Measurements from ENCODE around the gene GSTM3. TPM values are rescaled to one million over a fixed set of nuclear protein-coding genes. Genes with fewer than 3 reads are reported as not detected.

GSTM3 gene
- total RNA-seq, 1 experiment from 2014 or later, result 2.2 TPM

GRCh38 chr1:109761227-109762038 is 20.6 kb upstream of the GSTM3 start:
- ChIA-PET POLR2A (no interaction called here), CTCF (interaction anchor here (1.3 kb wide), 1 partner anchor 12 kb away, joined by 3 read pairs; no protein-coding TSS in a partner anchor)
- H3K9me3 Mint-ChIP-seq, result no peaks in the 10 kb centered on the region
- ATAC-seq (no peak), DNase-seq (ENCODE audit: low spot score) (no peak)
- no peaks in the 10 kb centered on the region; the same call in 1 of the 2 replicates for H3K27me3 Mint-ChIP-seq (ENCODE audit: low read depth)
- no peak overlapping the region for H3K27ac Mint-ChIP-seq
- peaks cover 6% of the 10 kb centered on the region; the same call in 1 of the 2 replicates for H3K4me1 Mint-ChIP-seq
- no peaks in the 10 kb centered on the region for H3K36me3 Mint-ChIP-seq
- H3K4me3 Mint-ChIP-seq, result no peak overlapping the region
- TF ChIP-seq CREM (CRISPR knock-in tag; IDR thresholded peaks at IDR 0.05), result no peak
- TF ChIP-seq, protein P1, sequence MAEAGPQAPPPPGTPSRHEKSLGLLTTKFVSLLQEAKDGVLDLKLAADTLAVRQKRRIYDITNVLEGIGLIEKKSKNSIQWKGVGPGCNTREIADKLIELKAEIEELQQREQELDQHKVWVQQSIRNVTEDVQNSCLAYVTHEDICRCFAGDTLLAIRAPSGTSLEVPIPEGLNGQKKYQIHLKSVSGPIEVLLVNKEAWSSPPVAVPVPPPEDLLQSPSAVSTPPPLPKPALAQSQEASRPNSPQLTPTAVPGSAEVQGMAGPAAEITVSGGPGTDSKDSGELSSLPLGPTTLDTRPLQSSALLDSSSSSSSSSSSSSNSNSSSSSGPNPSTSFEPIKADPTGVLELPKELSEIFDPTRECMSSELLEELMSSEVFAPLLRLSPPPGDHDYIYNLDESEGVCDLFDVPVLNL (CRISPR knock-in tag; IDR thresholded peaks at IDR 0.05; ENCODE audit: borderline replicate concordance, low read depth), result no peak
- no peak for TF ChIP-seq ELF4 (CRISPR knock-in tag; IDR thresholded peaks at IDR 0.05; ENCODE audit: low read depth)
- no peak for TF ChIP-seq ZNF671 (CRISPR knock-in tag; IDR thresholded peaks at IDR 0.05)
- TF ChIP-seq IRF1 (CRISPR knock-in tag; IDR thresholded peaks at IDR 0.05), result no peak

- DNase-seq (ENCODE audit: low spot score) (no peak), ATAC-seq (no peak)
- TF ChIP-seq, protein P2, sequence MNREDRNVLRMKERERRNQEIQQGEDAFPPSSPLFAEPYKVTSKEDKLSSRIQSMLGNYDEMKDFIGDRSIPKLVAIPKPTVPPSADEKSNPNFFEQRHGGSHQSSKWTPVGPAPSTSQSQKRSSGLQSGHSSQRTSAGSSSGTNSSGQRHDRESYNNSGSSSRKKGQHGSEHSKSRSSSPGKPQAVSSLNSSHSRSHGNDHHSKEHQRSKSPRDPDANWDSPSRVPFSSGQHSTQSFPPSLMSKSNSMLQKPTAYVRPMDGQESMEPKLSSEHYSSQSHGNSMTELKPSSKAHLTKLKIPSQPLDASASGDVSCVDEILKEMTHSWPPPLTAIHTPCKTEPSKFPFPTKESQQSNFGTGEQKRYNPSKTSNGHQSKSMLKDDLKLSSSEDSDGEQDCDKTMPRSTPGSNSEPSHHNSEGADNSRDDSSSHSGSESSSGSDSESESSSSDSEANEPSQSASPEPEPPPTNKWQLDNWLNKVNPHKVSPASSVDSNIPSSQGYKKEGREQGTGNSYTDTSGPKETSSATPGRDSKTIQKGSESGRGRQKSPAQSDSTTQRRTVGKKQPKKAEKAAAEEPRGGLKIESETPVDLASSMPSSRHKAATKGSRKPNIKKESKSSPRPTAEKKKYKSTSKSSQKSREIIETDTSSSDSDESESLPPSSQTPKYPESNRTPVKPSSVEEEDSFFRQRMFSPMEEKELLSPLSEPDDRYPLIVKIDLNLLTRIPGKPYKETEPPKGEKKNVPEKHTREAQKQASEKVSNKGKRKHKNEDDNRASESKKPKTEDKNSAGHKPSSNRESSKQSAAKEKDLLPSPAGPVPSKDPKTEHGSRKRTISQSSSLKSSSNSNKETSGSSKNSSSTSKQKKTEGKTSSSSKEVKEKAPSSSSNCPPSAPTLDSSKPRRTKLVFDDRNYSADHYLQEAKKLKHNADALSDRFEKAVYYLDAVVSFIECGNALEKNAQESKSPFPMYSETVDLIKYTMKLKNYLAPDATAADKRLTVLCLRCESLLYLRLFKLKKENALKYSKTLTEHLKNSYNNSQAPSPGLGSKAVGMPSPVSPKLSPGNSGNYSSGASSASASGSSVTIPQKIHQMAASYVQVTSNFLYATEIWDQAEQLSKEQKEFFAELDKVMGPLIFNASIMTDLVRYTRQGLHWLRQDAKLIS (CRISPR knock-in tag; IDR thresholded peaks at IDR 0.05; ENCODE audit: borderline replicate concordance), result no peak
- TF ChIP-seq ZBTB43 (CRISPR knock-in tag; IDR thresholded peaks at IDR 0.05) (no peak), ZNF281 (CRISPR knock-in tag; IDR thresholded peaks at IDR 0.05) (no peak), MYBL2 (CRISPR knock-in tag; IDR thresholded peaks at IDR 0.05) (no peak)
- TF ChIP-seq, protein P3, sequence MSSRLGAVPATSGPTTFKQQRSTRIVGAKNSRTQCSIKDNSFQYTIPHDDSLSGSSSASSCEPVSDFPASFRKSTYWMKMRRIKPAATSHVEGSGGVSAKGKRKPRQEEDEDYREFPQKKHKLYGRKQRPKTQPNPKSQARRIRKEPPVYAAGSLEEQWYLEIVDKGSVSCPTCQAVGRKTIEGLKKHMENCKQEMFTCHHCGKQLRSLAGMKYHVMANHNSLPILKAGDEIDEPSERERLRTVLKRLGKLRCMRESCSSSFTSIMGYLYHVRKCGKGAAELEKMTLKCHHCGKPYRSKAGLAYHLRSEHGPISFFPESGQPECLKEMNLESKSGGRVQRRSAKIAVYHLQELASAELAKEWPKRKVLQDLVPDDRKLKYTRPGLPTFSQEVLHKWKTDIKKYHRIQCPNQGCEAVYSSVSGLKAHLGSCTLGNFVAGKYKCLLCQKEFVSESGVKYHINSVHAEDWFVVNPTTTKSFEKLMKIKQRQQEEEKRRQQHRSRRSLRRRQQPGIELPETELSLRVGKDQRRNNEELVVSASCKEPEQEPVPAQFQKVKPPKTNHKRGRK (CRISPR knock-in tag; IDR thresholded peaks at IDR 0.05; ENCODE audit: borderline replicate concordance), result no peak
- TF ChIP-seq, protein P4, sequence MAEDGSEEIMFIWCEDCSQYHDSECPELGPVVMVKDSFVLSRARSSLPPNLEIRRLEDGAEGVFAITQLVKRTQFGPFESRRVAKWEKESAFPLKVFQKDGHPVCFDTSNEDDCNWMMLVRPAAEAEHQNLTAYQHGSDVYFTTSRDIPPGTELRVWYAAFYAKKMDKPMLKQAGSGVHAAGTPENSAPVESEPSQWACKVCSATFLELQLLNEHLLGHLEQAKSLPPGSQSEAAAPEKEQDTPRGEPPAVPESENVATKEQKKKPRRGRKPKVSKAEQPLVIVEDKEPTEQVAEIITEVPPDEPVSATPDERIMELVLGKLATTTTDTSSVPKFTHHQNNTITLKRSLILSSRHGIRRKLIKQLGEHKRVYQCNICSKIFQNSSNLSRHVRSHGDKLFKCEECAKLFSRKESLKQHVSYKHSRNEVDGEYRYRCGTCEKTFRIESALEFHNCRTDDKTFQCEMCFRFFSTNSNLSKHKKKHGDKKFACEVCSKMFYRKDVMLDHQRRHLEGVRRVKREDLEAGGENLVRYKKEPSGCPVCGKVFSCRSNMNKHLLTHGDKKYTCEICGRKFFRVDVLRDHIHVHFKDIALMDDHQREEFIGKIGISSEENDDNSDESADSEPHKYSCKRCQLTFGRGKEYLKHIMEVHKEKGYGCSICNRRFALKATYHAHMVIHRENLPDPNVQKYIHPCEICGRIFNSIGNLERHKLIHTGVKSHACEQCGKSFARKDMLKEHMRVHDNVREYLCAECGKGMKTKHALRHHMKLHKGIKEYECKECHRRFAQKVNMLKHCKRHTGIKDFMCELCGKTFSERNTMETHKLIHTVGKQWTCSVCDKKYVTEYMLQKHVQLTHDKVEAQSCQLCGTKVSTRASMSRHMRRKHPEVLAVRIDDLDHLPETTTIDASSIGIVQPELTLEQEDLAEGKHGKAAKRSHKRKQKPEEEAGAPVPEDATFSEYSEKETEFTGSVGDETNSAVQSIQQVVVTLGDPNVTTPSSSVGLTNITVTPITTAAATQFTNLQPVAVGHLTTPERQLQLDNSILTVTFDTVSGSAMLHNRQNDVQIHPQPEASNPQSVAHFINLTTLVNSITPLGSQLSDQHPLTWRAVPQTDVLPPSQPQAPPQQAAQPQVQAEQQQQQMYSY (CRISPR knock-in tag; IDR thresholded peaks at IDR 0.05), result no peak
- TF ChIP-seq, protein P1 (CRISPR knock-in tag; IDR thresholded peaks at IDR 0.05; ENCODE audit: borderline replicate concordance, low read depth), result no peak
- TF ChIP-seq, protein P5, sequence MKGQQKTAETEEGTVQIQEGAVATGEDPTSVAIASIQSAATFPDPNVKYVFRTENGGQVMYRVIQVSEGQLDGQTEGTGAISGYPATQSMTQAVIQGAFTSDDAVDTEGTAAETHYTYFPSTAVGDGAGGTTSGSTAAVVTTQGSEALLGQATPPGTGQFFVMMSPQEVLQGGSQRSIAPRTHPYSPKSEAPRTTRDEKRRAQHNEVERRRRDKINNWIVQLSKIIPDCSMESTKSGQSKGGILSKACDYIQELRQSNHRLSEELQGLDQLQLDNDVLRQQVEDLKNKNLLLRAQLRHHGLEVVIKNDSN (CRISPR knock-in tag; IDR thresholded peaks at IDR 0.05), result no peak
- no peaks in the 10 kb centered on the region for H3K9me3 Mint-ChIP-seq
- H3K27me3 Mint-ChIP-seq (ENCODE audit: low read depth), result no peaks in the 10 kb centered on the region; the same call in 1 of the 2 replicates
- no peaks in the 10 kb centered on the region for H3K36me3 Mint-ChIP-seq
- no peak overlapping the region for H3K4me3 Mint-ChIP-seq
- ChIA-PET POLR2A (no interaction called here), CTCF (interaction anchor here (1.0 to 1.3 kb wide), 2 partner anchors 13 to 121 kb away, joined by 3 to 4 read pairs; no protein-coding TSS in a partner anchor)
- H3K4me1 Mint-ChIP-seq, result peaks cover 6% of the 10 kb centered on the region; the same call in 1 of the 2 replicates
- H3K27ac Mint-ChIP-seq, result no peak overlapping the region
These were observed 19.9 kb upstream of the GSTM3 start for GRCh38 chr1:109760581-109761226.
